ENCODE measurements around the gene PDE4DIP. TPM values are rescaled to one million over a fixed set of nuclear protein-coding genes. Genes with fewer than 3 reads are reported as not detected.
"Not testable (repeated sequence)": the region's sequence is repeated elsewhere in the genome, so short reads cannot be mapped to it uniquely, and the experiment has no call there.

PDE4DIP gene
- total and polyA plus RNA-seq, 2 experiments from 2014 or later: 211 to 306 TPM

DNA sequence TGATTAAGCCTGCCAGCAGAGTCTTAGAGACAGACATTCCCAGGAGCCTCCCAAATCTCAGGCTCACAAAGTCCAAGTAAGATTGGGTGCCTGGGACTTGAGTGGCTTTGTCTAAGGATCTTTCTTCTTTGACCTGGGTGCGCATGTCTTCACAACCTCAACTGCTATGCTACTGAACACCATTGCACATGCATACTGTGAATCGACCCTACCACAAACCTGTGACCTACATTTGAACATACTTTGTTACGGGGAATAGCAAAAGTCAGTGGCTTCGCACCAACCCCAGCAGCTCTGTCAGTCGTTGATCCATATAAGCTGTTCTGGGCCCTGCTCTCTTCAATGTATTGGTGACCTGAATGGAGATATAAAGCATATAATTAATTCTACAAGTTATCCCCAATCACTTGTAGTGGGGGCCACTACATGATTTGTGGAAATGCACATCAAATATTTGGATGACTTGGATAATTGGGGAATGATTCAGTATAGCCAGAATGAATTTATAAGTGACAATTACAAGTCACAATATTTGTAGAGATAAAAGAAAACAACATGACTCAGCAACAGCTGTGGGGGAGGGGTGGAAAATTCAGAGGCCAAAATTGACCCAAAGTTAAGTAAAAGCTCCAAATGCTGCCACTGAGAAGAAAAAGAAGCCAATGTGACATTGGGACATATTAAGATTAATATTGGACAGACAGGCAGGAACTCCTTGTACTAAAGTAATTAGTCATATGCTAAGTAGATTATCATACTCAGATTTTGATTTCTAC is 152.4 kb downstream of the PDE4DIP start:
- H3K36me3 ChIP-seq; H3K4me3 ChIP-seq; DNase-seq (ENCODE audit: low read depth in 1 of 2, low spot score in 1 of 2); H3K27me3 ChIP-seq; H3K4me1 ChIP-seq (ENCODE audit: low read depth); H3K9me3 ChIP-seq (ENCODE audit: low read depth); H3K27ac ChIP-seq: not testable (repeated sequence)

GRCh38 chr1:148997405-148997804 is 153.2 kb downstream of the PDE4DIP start:
- not testable (repeated sequence) for H3K4me3 ChIP-seq; DNase-seq (ENCODE audit: low read depth in 1 of 2, low spot score in 1 of 2); H3K4me1 ChIP-seq (ENCODE audit: low read depth); H3K27me3 ChIP-seq; H3K27ac ChIP-seq; H3K36me3 ChIP-seq; H3K9me3 ChIP-seq (ENCODE audit: low read depth)

DNA sequence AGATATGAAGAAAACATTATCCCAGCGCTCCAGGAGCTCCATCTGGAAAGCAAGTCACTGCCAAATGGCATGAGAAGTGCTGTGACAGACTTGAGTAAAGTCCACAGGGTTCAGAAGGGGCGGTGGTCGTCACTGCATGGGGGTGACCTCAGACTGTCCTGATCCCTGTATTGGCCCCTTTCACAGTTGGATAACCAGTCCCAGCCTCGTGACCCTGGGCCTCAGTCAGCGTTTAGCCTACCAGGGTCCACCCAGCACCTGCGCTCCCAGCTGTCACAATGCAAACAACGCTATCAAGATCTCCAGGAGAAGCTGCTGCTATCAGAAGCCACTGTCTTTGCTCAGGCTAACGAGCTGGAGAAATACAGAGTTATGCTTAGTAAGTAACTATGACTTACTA is 158.4 kb downstream of the PDE4DIP start:
- DNase-seq (ENCODE audit: low read depth in 1 of 2, low spot score in 1 of 2); H3K4me3 ChIP-seq; H3K4me1 ChIP-seq (ENCODE audit: low read depth); H3K27ac ChIP-seq; H3K27me3 ChIP-seq; H3K9me3 ChIP-seq (ENCODE audit: low read depth); H3K36me3 ChIP-seq: not testable (repeated sequence)

DNA sequence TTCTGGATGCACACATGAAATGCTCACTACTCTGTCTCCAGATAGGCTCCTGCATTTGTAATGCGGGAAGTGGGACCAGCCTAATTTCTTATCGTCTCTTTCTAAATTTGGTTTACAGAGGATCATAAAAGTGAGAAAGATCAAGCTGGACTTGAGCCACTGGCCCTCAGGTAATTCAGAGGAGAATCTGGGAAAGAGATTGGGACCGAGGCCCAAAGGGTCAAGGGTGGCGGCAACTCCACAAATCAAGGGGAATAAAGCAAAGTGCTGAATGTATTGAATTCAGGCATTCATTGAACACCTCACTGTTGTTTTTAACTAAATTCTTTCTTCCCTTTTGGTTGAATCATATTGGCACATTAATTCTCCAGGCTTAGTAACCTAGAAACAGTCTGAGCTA is 164.1 kb downstream of the PDE4DIP start:
- H3K27ac ChIP-seq; H3K36me3 ChIP-seq; H3K27me3 ChIP-seq; DNase-seq (ENCODE audit: low read depth in 1 of 2, low spot score in 1 of 2); H3K4me3 ChIP-seq; H3K9me3 ChIP-seq (ENCODE audit: low read depth); H3K4me1 ChIP-seq (ENCODE audit: low read depth): not testable (repeated sequence)

DNA sequence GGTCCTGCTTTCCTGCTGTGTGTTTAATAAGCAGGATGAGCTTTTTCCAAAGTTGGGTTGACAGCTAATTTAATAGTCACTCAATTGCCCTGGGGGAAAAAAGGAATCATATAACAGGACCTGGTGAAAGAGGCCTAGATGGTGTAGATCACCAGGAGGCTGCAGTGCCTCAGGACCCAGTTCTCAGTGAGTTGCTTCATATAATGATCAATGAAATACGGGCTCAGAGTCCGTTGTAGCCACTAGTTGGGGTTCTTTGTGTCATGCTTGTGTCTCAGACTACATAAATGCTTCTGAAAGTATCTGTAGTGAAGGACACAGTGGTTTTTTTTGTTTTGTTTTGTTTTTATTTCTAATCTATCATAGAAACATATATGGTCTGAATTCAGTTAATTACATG is 164.5 kb downstream of the PDE4DIP start:
- not testable (repeated sequence) for H3K4me3 ChIP-seq; H3K27me3 ChIP-seq; H3K27ac ChIP-seq; H3K4me1 ChIP-seq (ENCODE audit: low read depth); H3K36me3 ChIP-seq; H3K9me3 ChIP-seq (ENCODE audit: low read depth); DNase-seq (ENCODE audit: low read depth in 1 of 2, low spot score in 1 of 2)

DNA sequence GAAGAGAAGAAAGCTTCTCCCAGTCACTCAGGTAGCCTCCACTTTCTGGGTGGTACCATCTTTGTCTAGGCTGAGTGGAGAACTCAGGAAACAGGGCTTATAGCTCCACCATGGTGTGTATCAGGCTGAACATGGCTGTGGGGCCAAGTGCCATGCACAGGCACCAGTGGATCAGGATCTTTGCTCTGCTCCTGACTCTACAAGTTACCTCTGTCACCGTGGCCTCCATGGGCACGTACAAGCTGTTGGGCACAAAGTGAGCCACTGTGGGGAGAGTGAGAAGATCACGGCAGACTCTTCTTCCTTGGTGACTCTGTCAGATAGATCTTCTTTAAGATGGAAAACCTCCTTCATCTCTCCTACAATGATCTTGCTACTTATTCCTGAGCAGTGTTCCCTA is 165.5 kb downstream of the PDE4DIP start:
- not testable (repeated sequence) for H3K4me1 ChIP-seq (ENCODE audit: low read depth); H3K4me3 ChIP-seq; H3K36me3 ChIP-seq; H3K27ac ChIP-seq; H3K27me3 ChIP-seq; H3K9me3 ChIP-seq (ENCODE audit: low read depth); DNase-seq (ENCODE audit: low read depth in 1 of 2, low spot score in 1 of 2)

DNA sequence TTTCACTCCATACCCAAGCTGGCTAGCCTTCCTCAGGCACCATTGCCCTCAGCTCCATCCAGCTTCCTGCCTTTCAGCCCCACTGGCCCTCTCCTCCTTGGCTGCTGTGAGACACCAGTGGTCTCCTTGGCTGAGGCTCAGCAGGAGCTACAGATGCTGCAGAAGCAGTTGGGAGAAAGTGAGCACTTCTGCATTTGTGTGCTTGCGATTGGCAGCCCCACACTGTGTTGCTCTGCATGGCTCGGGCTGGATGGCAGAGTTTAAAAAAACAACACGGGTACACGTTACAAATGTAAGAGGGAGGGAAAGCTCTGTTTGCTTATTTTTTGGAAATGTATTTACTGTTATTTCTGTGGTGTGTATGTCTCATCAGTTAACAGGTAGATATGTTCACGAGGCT is 168.4 kb downstream of the PDE4DIP start:
- H3K4me1 ChIP-seq (ENCODE audit: low read depth); H3K36me3 ChIP-seq; H3K9me3 ChIP-seq (ENCODE audit: low read depth); DNase-seq (ENCODE audit: low read depth in 1 of 2, low spot score in 1 of 2); H3K4me3 ChIP-seq; H3K27ac ChIP-seq; H3K27me3 ChIP-seq: not testable (repeated sequence)

DNA sequence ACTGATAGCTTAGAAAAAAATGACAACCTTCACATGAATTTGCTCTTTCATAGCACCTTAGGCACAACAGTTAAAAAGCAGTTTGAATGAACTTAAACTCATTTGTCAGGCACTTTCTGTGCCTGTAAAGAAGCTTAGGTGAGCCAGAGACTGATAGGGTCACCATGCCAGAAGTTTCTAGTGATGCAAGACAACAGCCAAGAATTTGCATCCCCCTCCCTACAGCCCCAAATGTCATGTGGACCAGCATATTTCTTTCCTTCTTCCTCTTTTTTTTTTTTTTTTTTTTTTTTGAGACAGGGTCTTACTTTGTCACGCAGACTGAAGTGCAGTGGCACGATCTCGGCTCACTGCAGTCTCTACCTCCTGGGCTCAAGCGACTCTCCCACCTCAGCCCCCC is 169.3 kb downstream of the PDE4DIP start:
- H3K27me3 ChIP-seq; H3K9me3 ChIP-seq (ENCODE audit: low read depth); DNase-seq (ENCODE audit: low read depth in 1 of 2, low spot score in 1 of 2); H3K4me3 ChIP-seq; H3K27ac ChIP-seq; H3K4me1 ChIP-seq (ENCODE audit: low read depth); H3K36me3 ChIP-seq: not testable (repeated sequence)

DNA sequence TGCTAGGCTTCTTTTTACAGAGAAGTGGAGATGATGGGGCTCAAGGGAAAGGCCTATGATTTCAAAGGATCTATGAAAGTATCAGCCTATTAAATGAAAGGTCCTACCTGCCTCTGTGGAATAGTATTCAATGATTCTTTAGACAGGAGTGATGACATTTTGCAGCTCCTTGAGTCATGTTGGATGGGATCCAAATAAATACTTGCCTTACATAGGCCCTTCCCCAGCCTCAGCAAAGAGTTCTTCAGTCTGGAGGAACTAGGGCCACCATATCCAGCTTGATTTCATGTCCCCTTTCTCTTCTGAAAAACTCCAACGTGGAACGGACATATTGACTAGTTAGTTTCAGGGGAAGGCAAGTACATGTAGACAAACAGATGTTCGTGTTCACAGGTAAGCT is 171.3 kb downstream of the PDE4DIP start:
- DNase-seq (ENCODE audit: low read depth in 1 of 2, low spot score in 1 of 2); H3K4me3 ChIP-seq; H3K27ac ChIP-seq; H3K9me3 ChIP-seq (ENCODE audit: low read depth); H3K36me3 ChIP-seq; H3K4me1 ChIP-seq (ENCODE audit: low read depth); H3K27me3 ChIP-seq: not testable (repeated sequence)

GRCh38 chr1:149016626-149017025 is 172.4 kb downstream of the PDE4DIP start:
- not testable (repeated sequence) for H3K4me1 ChIP-seq (ENCODE audit: low read depth); H3K27me3 ChIP-seq; H3K36me3 ChIP-seq; H3K4me3 ChIP-seq; H3K9me3 ChIP-seq (ENCODE audit: low read depth); DNase-seq (ENCODE audit: low read depth in 1 of 2, low spot score in 1 of 2); H3K27ac ChIP-seq

DNA sequence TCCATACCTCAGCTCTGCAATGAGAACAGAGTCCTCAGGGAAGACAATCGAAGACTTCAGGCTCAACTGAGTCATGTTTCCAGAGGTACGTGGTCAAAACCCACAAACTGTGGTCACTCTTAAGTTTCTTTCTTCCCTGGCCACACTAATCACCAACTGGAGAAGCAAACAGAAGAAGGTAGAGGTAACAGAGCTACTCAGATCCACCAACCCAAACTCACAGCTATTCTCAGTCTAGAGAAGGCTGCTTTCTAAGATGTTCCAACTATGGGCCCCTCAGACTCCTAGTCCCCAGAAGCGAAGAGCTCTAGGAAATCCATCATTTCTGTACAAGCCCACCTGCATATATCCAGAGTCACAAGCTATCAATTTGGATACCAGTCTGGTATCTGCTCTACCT is 174.3 kb downstream of the PDE4DIP start:
- H3K36me3 ChIP-seq; H3K4me1 ChIP-seq (ENCODE audit: low read depth); DNase-seq (ENCODE audit: low read depth in 1 of 2, low spot score in 1 of 2); H3K4me3 ChIP-seq; H3K9me3 ChIP-seq (ENCODE audit: low read depth); H3K27me3 ChIP-seq; H3K27ac ChIP-seq: not testable (repeated sequence)

GRCh38 chr1:149024327-149024726 is 180.1 kb downstream of the PDE4DIP start:
- H3K9me3 ChIP-seq (ENCODE audit: low read depth); DNase-seq (ENCODE audit: low read depth in 1 of 2, low spot score in 1 of 2); H3K4me1 ChIP-seq (ENCODE audit: low read depth); H3K36me3 ChIP-seq; H3K4me3 ChIP-seq; H3K27ac ChIP-seq; H3K27me3 ChIP-seq: not testable (repeated sequence)

DNA sequence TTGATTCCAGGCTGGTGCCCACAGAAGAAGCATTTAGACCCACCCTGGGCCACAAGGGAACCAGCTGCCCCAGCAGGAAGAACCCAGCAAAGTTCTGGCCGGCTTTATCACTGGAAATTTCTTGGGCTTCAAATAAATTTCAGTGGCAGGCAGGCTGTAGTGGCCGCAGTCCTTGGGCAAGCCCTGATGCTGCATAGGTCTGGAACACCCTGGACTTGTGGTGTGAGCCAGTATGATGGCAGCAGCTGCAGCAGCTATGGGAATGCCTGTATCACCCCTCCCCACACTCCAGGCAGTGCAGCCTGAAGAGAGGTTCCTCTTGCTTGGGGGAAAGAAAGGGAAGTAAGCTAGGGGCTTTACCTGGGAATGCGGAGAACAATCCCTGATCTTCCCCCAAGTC is 189.7 kb downstream of the PDE4DIP start:
- H3K9me3 ChIP-seq (ENCODE audit: low read depth); H3K4me1 ChIP-seq (ENCODE audit: low read depth); DNase-seq (ENCODE audit: low read depth in 1 of 2, low spot score in 1 of 2); H3K27ac ChIP-seq; H3K27me3 ChIP-seq; H3K4me3 ChIP-seq; H3K36me3 ChIP-seq: not testable (repeated sequence)

DNA sequence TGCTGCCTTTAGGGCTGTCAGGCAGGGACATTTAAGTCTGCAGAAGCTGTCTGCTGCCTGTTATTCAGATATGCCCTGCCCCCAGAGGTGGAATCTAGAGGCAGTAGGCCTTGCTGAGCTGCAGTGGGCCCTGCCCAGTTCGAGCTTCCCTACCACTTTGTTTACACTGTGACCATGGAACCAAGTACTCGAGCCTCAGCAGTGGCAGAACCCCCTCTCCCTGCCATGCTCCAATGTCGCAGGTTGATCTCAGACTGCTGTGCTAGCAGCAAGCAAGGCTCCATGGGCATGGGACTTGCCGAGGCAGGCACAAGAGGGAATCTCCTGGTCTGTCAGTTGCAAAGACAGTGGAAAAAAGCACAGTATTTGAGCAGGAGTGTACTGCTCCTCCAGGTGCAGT is 198.8 kb downstream of the PDE4DIP start:
- not testable (repeated sequence) for H3K36me3 ChIP-seq
- peak in 1 of 2 donors; percentile 21 for DNase-seq (ENCODE audit: low read depth in 1 of 2, low spot score in 1 of 2)

DNA sequence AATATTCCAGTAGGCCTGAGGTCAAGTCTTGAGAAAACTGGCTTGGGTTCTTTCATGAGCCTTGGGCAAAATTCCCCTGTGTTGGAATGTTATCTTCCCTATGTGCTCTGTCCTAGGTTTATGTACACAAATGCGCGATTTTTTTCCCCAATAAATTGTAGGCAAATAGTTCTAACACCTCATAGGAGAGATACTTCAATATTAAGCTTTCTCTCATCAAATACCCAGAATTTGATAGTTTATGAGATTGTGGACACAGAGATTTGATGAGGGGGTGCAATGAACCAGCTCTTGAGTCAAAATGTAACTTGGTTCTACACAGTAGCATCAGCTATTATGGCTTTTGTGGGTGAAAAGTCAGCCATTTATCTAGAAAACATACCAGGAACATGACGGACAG is 220.4 kb downstream of the PDE4DIP start:
- not testable (repeated sequence) for H3K27ac ChIP-seq; H3K4me3 ChIP-seq; DNase-seq (ENCODE audit: low read depth in 1 of 2, low spot score in 1 of 2); H3K36me3 ChIP-seq; H3K9me3 ChIP-seq (ENCODE audit: low read depth); H3K4me1 ChIP-seq (ENCODE audit: low read depth); H3K27me3 ChIP-seq

More for the DNA sequence above, 198.8 kb downstream of the PDE4DIP start:
- H3K4me3 ChIP-seq; H3K4me1 ChIP-seq (ENCODE audit: low read depth); H3K27me3 ChIP-seq; H3K27ac ChIP-seq; H3K9me3 ChIP-seq (ENCODE audit: low read depth): not testable (repeated sequence)

Measured in cardiac muscle cell (in vitro differentiated cells and primary cell).